IPS-18a (cell line): ENCODE data around the gene LAMC1.

Experiments used
- H3K27ac ChIP-seq: one replicate; pipeline ENCODE4 v1.5.1; 2013; ENCODE audit warnings: low read length
- H3K27me3 ChIP-seq: one replicate; pipeline ENCODE4 v1.6.1; 2013; ENCODE audit warnings: mild to moderate bottlenecking, low read length; ENCODE audit not compliant: control insufficient read depth, insufficient read depth
- H3K36me3 ChIP-seq: one replicate; pipeline ENCODE4 v1.6.1; 2013; ENCODE audit warnings: low read depth, low read length; ENCODE audit not compliant: control insufficient read depth
- H3K4me1 ChIP-seq: one replicate; pipeline ENCODE4 v1.6.1; 2013; ENCODE audit warnings: low read depth, low read length; ENCODE audit not compliant: control insufficient read depth
- H3K4me3 ChIP-seq: one replicate; pipeline ENCODE4 v1.5.1; 2013; ENCODE audit warnings: low read length
- H3K9ac ChIP-seq: one replicate; pipeline ENCODE4 v1.6.1; 2013; ENCODE audit warnings: mild to moderate bottlenecking, low read length, moderate library complexity
- H3K9me3 ChIP-seq: one replicate; pipeline ENCODE4 v1.6.1; 2013; ENCODE audit warnings: low read depth, low read length; ENCODE audit not compliant: control insufficient read depth

The LAMC1 gene

GRCh38 chr1:183100361-183100974 is 77.2 kb downstream of the LAMC1 start:
- H3K9ac ChIP-seq: no peak overlapping the region
- H3K4me1 ChIP-seq: peaks cover 51% of the 10 kb centered on the region
- no peaks in the 10 kb centered on the region for H3K27me3 ChIP-seq
- H3K27ac ChIP-seq: no peak overlapping the region
- no peaks in the 10 kb centered on the region for H3K9me3 ChIP-seq
- H3K36me3 ChIP-seq: peaks cover 12% of the 10 kb centered on the region
- H3K4me3 ChIP-seq: no peak overlapping the region

- Histone ChIP-seq H3K9me3 (no peaks in the 10 kb centered on the region), H3K4me1 (peaks cover 49% of the 10 kb centered on the region), H3K27me3 (no peaks in the 10 kb centered on the region), H3K36me3 (peaks cover 12% of the 10 kb centered on the region), H3K4me3 (no peak overlapping the region), H3K9ac (no peak overlapping the region), H3K27ac (no peak overlapping the region)
Measured at GRCh38 chr1:183101081-183101480, 77.9 kb downstream of the LAMC1 start.

GRCh38 chr1:183101841-183102276 is 78.6 kb downstream of the LAMC1 start:
- no peaks in the 10 kb centered on the region for H3K9me3 ChIP-seq
- no peak overlapping the region for H3K27ac ChIP-seq
- H3K27me3 ChIP-seq: no peaks in the 10 kb centered on the region
- no peak overlapping the region for H3K9ac ChIP-seq
- no peak overlapping the region for H3K4me3 ChIP-seq
- H3K36me3 ChIP-seq: peaks cover 12% of the 10 kb centered on the region
- peaks cover 41% of the 10 kb centered on the region for H3K4me1 ChIP-seq

- H3K27ac ChIP-seq: no peak overlapping the region
- no peaks in the 10 kb centered on the region for H3K9me3 ChIP-seq
- no peak overlapping the region for H3K4me3 ChIP-seq
- no peak overlapping the region for H3K9ac ChIP-seq
- peaks cover 12% of the 10 kb centered on the region for H3K36me3 ChIP-seq
- no peaks in the 10 kb centered on the region for H3K27me3 ChIP-seq
- H3K4me1 ChIP-seq: peaks cover 28% of the 10 kb centered on the region
Measured at GRCh38 chr1:183103147-183103546, 79.9 kb downstream of the LAMC1 start.

GRCh38 chr1:183103577-183103976 is 80.4 kb downstream of the LAMC1 start:
- Histone ChIP-seq H3K27ac (no peak overlapping the region), H3K4me3 (no peak overlapping the region), H3K27me3 (no peaks in the 10 kb centered on the region), H3K36me3 (peaks cover 16% of the 10 kb centered on the region), H3K9me3 (no peaks in the 10 kb centered on the region), H3K9ac (no peak overlapping the region), H3K4me1 (peaks cover 28% of the 10 kb centered on the region)

- Histone ChIP-seq H3K27me3 (no peaks in the 10 kb centered on the region), H3K36me3 (peaks cover 23% of the 10 kb centered on the region), H3K27ac (no peak overlapping the region), H3K9ac (no peak overlapping the region), H3K9me3 (no peaks in the 10 kb centered on the region), H3K4me1 (peaks cover 40% of the 10 kb centered on the region), H3K4me3 (no peak overlapping the region)
Measured at GRCh38 chr1:183105449-183105848, 82.2 kb downstream of the LAMC1 start.

GRCh38 chr1:183106166-183106565 is 82.9 kb downstream of the LAMC1 start:
- no peak overlapping the region for H3K27ac ChIP-seq
- peaks cover 36% of the 10 kb centered on the region for H3K4me1 ChIP-seq
- H3K27me3 ChIP-seq: no peaks in the 10 kb centered on the region
- H3K9me3 ChIP-seq: no peaks in the 10 kb centered on the region
- peaks cover 23% of the 10 kb centered on the region for H3K36me3 ChIP-seq
- H3K4me3 ChIP-seq: no peak overlapping the region
- no peak overlapping the region for H3K9ac ChIP-seq

- Histone ChIP-seq H3K36me3 (peaks cover 23% of the 10 kb centered on the region), H3K27ac (no peak overlapping the region), H3K9ac (no peak overlapping the region), H3K27me3 (no peaks in the 10 kb centered on the region), H3K4me3 (no peak overlapping the region), H3K9me3 (no peaks in the 10 kb centered on the region), H3K4me1 (peaks cover 31% of the 10 kb centered on the region)
Measured at GRCh38 chr1:183106746-183107145, 83.5 kb downstream of the LAMC1 start.

GRCh38 chr1:183110326-183110880 is 87.2 kb downstream of the LAMC1 start:
- no peaks in the 10 kb centered on the region for H3K27me3 ChIP-seq
- no peaks in the 10 kb centered on the region for H3K9me3 ChIP-seq
- H3K4me1 ChIP-seq: peaks cover 25% of the 10 kb centered on the region
- H3K4me3 ChIP-seq: no peak overlapping the region
- H3K9ac ChIP-seq: no peak overlapping the region
- H3K36me3 ChIP-seq: peaks cover 17% of the 10 kb centered on the region
- H3K27ac ChIP-seq: no peak overlapping the region

GRCh38 chr1:183114441-183114840 is 91.2 kb downstream of the LAMC1 start:
- Histone ChIP-seq H3K9me3 (no peaks in the 10 kb centered on the region), H3K4me1 (peaks cover 13% of the 10 kb centered on the region), H3K4me3 (no peak overlapping the region), H3K27ac (no peak overlapping the region), H3K27me3 (no peaks in the 10 kb centered on the region), H3K36me3 (peaks cover 36% of the 10 kb centered on the region), H3K9ac (no peak overlapping the region)

- Histone ChIP-seq H3K9ac (no peak overlapping the region), H3K36me3 (peaks cover 45% of the 10 kb centered on the region), H3K27me3 (no peaks in the 10 kb centered on the region), H3K27ac (no peak overlapping the region), H3K9me3 (no peaks in the 10 kb centered on the region), H3K4me1 (no peaks in the 10 kb centered on the region), H3K4me3 (no peak overlapping the region)
Measured at GRCh38 chr1:183116416-183116815, 93.2 kb downstream of the LAMC1 start.

GRCh38 chr1:183121609-183122008 is 98.4 kb downstream of the LAMC1 start:
- H3K4me1 ChIP-seq: no peaks in the 10 kb centered on the region
- no peak overlapping the region for H3K27ac ChIP-seq
- no peak overlapping the region for H3K4me3 ChIP-seq
- H3K9ac ChIP-seq: no peak overlapping the region
- no peaks in the 10 kb centered on the region for H3K9me3 ChIP-seq
- H3K27me3 ChIP-seq: no peaks in the 10 kb centered on the region
- H3K36me3 ChIP-seq: peaks cover 78% of the 10 kb centered on the region
